ENCODE data around the gene NPHP4. TPM values are rescaled to one million over a fixed set of nuclear protein-coding genes. Genes with fewer than 3 reads are reported as not detected.
"Not testable (repeated sequence)": the region's sequence is repeated elsewhere in the genome, so short reads cannot be mapped to it uniquely, and the experiment has no call there.

Gene NPHP4
- total RNA-seq, 1 donor from 2014 or later, result 16.1 TPM

DNA sequence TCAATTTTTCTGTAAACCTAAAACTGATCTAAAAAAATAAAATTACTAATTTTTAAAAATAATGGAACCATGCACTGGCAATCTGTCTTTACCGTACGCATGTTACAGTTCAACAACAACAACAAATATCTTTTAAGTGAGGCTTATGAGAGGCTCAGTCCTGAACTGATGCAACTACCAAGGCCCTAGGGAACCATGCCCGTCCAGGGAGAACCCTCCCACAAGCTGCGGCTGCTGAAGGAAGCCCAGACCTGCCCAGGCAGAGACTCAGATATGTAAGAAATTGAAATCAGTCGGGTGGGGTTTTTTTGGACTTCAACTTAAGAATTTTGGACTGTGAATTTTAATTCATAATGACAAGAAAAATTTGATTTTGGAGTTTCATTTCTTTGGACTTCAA is 91.1 kb downstream of the NPHP4 start:
- TF ChIP-seq, protein P1, sequence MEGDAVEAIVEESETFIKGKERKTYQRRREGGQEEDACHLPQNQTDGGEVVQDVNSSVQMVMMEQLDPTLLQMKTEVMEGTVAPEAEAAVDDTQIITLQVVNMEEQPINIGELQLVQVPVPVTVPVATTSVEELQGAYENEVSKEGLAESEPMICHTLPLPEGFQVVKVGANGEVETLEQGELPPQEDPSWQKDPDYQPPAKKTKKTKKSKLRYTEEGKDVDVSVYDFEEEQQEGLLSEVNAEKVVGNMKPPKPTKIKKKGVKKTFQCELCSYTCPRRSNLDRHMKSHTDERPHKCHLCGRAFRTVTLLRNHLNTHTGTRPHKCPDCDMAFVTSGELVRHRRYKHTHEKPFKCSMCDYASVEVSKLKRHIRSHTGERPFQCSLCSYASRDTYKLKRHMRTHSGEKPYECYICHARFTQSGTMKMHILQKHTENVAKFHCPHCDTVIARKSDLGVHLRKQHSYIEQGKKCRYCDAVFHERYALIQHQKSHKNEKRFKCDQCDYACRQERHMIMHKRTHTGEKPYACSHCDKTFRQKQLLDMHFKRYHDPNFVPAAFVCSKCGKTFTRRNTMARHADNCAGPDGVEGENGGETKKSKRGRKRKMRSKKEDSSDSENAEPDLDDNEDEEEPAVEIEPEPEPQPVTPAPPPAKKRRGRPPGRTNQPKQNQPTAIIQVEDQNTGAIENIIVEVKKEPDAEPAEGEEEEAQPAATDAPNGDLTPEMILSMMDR (IDR thresholded peaks at IDR 0.05), result no peak
- Histone ChIP-seq H3K4me3 (no peak overlapping the region), H3K27ac (no peak overlapping the region), H3K4me1 (no peaks in the 10 kb centered on the region), H3K27me3 (ENCODE audit: low read depth) (no peaks in the 10 kb centered on the region), H3K36me3 (peaks cover 59% of the 10 kb centered on the region), H3K9me3 (no peaks in the 10 kb centered on the region)
- intact Hi-C loops (cut with DNase I), result no loop called here
- DNase-seq (no peak), ATAC-seq (no peak)

DNA sequence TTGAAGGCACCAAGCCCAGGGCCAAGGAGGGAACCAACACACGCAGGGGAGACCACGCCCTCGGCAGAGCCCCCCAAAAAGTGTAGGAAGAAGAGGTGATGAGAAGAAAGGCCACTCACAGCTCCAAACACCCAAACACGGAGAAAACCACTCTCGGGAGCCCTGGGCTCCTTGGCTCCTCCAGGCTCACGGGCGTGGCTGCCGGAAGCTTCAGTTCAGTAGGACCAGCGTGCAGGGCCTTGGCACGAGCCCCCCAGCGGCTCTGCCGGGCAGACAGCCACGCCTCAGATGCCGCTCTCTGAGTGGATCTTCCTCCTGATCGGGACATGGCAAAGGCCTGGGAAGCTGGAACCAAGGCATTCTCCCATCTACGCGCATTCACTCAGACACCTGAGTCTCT is 94.0 kb downstream of the NPHP4 start:
- no peaks in the 10 kb centered on the region for H3K9me3 ChIP-seq
- H3K27me3 ChIP-seq (ENCODE audit: low read depth), result no peaks in the 10 kb centered on the region
- no peak overlapping the region for H3K4me3 ChIP-seq
- no peak overlapping the region for H3K27ac ChIP-seq
- ATAC-seq (no peak), DNase-seq (peak; percentile 34)
- intact Hi-C loops (cut with DNase I), result no loop called here
- peaks cover 35% of the 10 kb centered on the region for H3K36me3 ChIP-seq
- TF ChIP-seq, protein P1 (IDR thresholded peaks at IDR 0.05), result no peak
- H3K4me1 ChIP-seq, result no peaks in the 10 kb centered on the region

DNA sequence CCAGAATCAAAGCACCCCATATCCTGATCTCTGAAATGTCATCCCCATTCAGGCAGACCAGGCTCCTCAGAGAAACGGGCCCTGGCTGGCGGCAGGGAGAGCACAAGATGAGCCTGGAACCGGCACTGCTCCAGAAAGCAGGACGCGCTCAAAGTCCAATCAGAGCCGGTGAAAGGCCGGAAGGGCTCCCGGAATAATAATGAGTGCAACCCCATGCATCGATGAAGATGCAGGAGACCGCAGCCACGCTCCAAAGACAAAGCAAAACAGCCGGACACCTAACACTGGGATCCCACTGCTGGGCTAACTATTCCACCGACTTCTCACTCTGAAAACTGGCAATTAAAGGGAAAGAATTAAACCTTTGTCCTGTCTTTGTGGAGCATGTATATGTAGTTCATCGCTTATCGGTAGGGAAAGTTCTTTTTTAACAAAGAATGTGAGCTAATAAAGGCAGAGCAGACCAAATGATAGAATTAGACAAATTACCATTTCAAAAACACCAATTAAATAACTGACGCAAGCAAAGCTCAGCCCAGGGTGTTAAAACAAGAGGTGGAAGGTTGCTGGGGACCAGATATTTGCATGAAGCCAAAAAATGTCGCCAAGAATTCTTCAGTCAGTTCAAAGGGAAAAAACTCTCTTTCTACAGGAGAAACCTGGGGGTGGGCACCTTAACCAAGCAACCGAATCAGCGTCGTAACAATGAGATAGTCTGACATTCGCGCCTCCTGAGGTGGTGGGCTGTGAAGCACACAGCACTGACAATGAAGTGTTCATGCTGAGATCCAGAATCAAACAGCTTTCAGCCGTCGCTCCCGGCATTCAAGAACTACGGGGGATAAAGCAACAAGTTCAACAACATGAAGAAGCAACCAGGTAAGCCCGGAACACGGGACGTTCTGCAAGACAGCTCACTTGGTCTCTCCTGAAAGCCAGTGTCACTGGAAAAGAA is 95.2 kb downstream of the NPHP4 start:
- TF ChIP-seq, protein P1 (IDR thresholded peaks at IDR 0.05), result no peak
- Histone ChIP-seq H3K36me3 (peaks cover 29% of the 10 kb centered on the region), H3K27ac (no peak overlapping the region), H3K9me3 (no peaks in the 10 kb centered on the region), H3K4me3 (no peak overlapping the region), H3K4me1 (no peaks in the 10 kb centered on the region), H3K27me3 (ENCODE audit: low read depth) (no peaks in the 10 kb centered on the region)
- no peak for ATAC-seq
- intact Hi-C loops (cut with DNase I), result no loop called here
- DNase-seq, result peak; percentile 20

DNA sequence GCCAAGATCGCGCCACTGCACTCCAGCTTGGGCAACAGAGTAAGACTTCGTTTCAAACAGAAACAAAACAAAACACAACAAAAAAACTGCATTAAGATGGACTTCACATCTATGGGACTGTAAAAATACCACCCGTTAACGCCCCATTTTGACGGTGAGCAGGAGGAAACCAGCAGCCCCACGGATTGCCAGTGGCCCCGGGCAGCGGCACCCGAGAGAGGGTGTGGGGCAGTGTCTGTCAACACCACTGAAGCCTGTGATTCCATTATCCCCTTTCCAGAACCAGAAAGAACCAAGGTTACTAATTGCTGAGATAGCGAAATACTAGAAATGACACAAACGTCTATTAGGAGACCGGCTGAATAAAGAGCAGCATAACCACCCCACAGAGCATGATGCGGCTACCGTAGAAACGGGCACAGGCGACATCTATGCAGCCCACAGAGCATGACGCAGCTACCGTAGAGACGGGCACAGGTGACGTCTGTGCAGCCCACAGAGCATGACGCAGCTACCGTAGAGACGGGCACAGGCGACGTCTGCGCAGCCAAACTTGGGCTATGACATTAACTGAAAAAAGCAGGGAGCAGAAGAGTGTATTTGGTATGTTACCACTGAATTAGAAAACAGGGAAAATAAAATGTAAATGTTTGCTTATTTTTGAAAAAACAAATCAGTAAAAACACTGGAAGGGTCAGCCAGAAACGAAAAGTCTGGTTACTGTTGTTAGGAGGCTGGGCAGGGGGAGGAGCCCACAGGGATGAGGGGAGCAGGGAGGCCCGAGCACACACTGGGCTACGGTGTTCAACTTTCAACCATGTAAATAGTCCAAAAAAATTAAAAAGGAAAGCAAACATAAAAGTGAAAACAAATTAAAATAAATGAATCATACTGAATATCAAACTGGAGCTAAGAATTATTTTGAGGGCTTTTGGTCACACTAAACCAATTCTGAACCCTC is 96.5 kb downstream of the NPHP4 start:
- ATAC-seq (no peak), DNase-seq (peak; percentile 9)
- TF ChIP-seq, protein P1 (IDR thresholded peaks at IDR 0.05), result no peak
- Histone ChIP-seq H3K27me3 (ENCODE audit: low read depth) (no peaks in the 10 kb centered on the region), H3K9me3 (no peaks in the 10 kb centered on the region), H3K27ac (no peak overlapping the region), H3K4me1 (no peaks in the 10 kb centered on the region), H3K4me3 (no peak overlapping the region), H3K36me3 (peaks cover 22% of the 10 kb centered on the region)
- intact Hi-C loops (cut with DNase I), result no loop called here

DNA sequence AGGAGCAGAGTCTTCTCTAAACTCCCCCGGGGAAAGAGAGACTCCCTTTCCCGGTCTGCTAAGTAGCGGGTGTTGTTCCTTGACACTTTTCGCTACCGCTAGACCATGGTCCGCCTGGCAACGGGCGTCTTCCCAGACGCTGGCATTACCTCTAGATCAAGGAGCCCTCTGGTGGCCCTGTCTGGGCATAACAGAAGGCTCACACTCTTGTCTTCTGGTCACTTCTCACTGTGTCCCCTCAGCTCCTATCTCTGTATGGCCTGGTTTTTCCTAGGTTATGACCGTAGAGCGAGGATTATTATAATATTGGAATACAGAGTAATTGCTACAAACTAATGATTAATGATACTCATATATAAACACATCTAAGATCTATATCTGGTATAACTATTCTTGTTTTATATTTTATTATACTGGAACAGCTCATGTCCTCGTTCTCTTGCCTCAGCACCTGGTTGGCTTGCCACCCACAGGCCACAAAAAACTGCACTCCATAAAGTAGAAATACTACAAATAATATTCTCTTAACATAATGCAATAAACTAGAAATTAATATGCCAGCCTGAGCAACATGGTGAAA is 98.4 kb downstream of the NPHP4 start:
- peaks cover 21% of the 10 kb centered on the region for H3K36me3 ChIP-seq
- intact Hi-C loops (cut with DNase I), result not testable (repeated sequence)

More for the DNA sequence above, 98.4 kb downstream of the NPHP4 start:
- H3K9me3 ChIP-seq; H3K4me1 ChIP-seq; H3K4me3 ChIP-seq; H3K27me3 ChIP-seq (ENCODE audit: low read depth); H3K27ac ChIP-seq; ATAC-seq: not testable (repeated sequence)
- peak; percentile 28 for DNase-seq
